Measurements from ENCODE around the gene STRA6.

Gene STRA6

DNA sequence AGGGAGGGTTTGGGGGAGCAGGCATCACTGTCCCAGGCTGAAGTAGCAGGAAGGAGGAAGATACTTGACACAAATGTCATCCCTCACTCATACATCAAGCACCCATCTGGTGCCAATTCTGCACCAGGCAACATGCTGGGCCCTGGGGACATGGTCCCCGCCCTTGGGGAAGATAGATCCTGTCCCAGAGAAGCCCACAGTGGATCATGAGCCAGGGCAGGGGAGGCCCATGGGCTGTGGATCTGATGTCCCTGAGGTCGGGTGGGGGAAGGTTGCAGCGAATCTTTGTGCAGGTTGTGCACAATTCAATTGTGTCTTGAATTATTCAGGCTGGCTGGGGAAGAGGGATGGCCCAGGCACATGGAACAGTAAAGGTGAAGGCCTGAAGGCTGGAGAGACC, 27.1 kb upstream of the STRA6 start:
- no peak overlapping the region for H4K8ac ChIP-seq (ENCODE audit: low read depth, low read length)
- peak overlapping the region; percentile 31 for H2BK12ac ChIP-seq (ENCODE audit: low read length)
- no peak overlapping the region for H2BK5ac ChIP-seq (ENCODE audit: low read length)
- H3K14ac ChIP-seq (ENCODE audit: low read length) = no peak overlapping the region
- no peak overlapping the region for H3K27ac ChIP-seq (replicated peaks; ENCODE audit: low read length)
- no peak overlapping the region for H2BK120ac ChIP-seq (ENCODE audit: low read depth, low read length)
- DNase-seq (ENCODE audit: low spot score) = no peak
- peaks cover 20 to 22% of the 10 kb centered on the region in 2 donors for H3K4me1 ChIP-seq (ENCODE audit: control insufficient read depth in 2 of 2, insufficient read depth in 1 of 2, low read depth in 1 of 2, low read length in 2 of 2)
- H3K36me3 ChIP-seq (replicated peaks in 1 of 2; ENCODE audit: control insufficient read depth in 2 of 2, insufficient read depth in 2 of 2, low read length in 2 of 2) = no peaks in the 10 kb centered on the region
- peak overlapping the region; percentile 23 for H3K23ac ChIP-seq (ENCODE audit: low read depth, low read length, poor library complexity)
- H2AFZ ChIP-seq (ENCODE audit: low read length) = no peak overlapping the region
- no peak overlapping the region for H3K4ac ChIP-seq (ENCODE audit: low read length)
- H3K4me2 ChIP-seq (ENCODE audit: insufficient read depth, low read length, poor library complexity, severe bottlenecking) = no peak overlapping the region
- peak overlapping the region; percentile 47 for H4K91ac ChIP-seq (ENCODE audit: low read depth, low read length, poor library complexity)
- no peak overlapping the region for H3K4me3 ChIP-seq (ENCODE audit: low read length in 2 of 2)
- peak overlapping the region; percentile 65 for H3K18ac ChIP-seq (ENCODE audit: low read length)
- H2BK15ac ChIP-seq (ENCODE audit: low read length) = peak overlapping the region; percentile 42
- peak overlapping the region; percentile 81 for H2AK5ac ChIP-seq (ENCODE audit: low read depth, low read length)
- H3K9me3 ChIP-seq (replicated peaks in 1 of 2; ENCODE audit: control insufficient read depth in 2 of 2, insufficient read depth in 1 of 2, low read depth in 1 of 2, low read length in 2 of 2) = no peaks in the 10 kb centered on the region
- H3K79me1 ChIP-seq (ENCODE audit: low read depth, low read length) = no peaks in the 10 kb centered on the region
- H3K9ac ChIP-seq (ENCODE audit: low read depth, low read length, poor library complexity) = no peak overlapping the region
- no CpG with 5 or more reads among the region's 3 CpGs for WGBS, 2 donors (ENCODE audit: extremely low coverage in 2 of 2, insufficient read length in 2 of 2, insufficient replicate concordance in 1 of 2)
- no peaks in the 10 kb centered on the region for H3K27me3 ChIP-seq (ENCODE audit: control insufficient read depth in 3 of 3, insufficient read depth in 3 of 3, low read depth in 1 of 3, low read length in 3 of 3)

DNA sequence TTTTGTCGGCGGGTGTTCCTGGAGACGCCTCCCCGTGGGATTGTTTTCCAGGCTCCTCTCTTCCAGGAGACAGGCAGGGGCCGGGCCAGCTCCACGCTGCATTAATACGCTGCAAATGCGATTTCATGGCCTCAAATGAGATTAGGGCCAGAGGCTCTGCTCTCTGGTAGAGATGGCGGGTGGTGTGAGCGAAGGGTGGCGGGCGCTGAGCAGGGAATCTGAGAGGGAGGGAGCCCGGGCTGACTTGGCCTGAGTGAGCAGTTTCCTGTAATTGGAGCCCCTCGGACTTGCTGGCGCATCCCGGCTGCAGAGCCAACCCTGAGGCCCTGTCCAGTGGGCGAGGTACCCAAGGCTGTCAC, 26.1 kb upstream of the STRA6 start:
- Histone ChIP-seq H3K4me3 (ENCODE audit: low read length in 2 of 2) (no peak overlapping the region), H2BK15ac (ENCODE audit: low read length) (no peak overlapping the region), H3K79me1 (ENCODE audit: low read depth, low read length) (no peaks in the 10 kb centered on the region), H2AK5ac (ENCODE audit: low read depth, low read length) (no peak overlapping the region), H3K18ac (ENCODE audit: low read length) (no peak overlapping the region), H2BK12ac (ENCODE audit: low read length) (peak overlapping the region; percentile 73), H3K27me3 (ENCODE audit: control insufficient read depth in 3 of 3, insufficient read depth in 3 of 3, low read depth in 1 of 3, low read length in 3 of 3) (no peaks in the 10 kb centered on the region), H2BK5ac (ENCODE audit: low read length) (no peak overlapping the region), H4K8ac (ENCODE audit: low read depth, low read length) (no peak overlapping the region), H4K91ac (ENCODE audit: low read depth, low read length, poor library complexity) (no peak overlapping the region), H3K4ac (ENCODE audit: low read length) (no peak overlapping the region), H2AFZ (ENCODE audit: low read length) (peak overlapping the region; percentile 59), H3K4me1 (ENCODE audit: control insufficient read depth in 2 of 2, insufficient read depth in 1 of 2, low read depth in 1 of 2, low read length in 2 of 2) (peaks cover 25 to 29% of the 10 kb centered on the region in 2 donors), H2BK120ac (ENCODE audit: low read depth, low read length) (no peak overlapping the region), H3K23ac (ENCODE audit: low read depth, low read length, poor library complexity) (no peak overlapping the region), H3K27ac (replicated peaks; ENCODE audit: low read length) (no peak overlapping the region), H3K36me3 (replicated peaks in 1 of 2; ENCODE audit: control insufficient read depth in 2 of 2, insufficient read depth in 2 of 2, low read length in 2 of 2) (no peaks in the 10 kb centered on the region), H3K9me3 (replicated peaks in 1 of 2; ENCODE audit: control insufficient read depth in 2 of 2, insufficient read depth in 1 of 2, low read depth in 1 of 2, low read length in 2 of 2) (no peaks in the 10 kb centered on the region), H3K4me2 (ENCODE audit: insufficient read depth, low read length, poor library complexity, severe bottlenecking) (no peak overlapping the region), H3K14ac (ENCODE audit: low read length) (no peak overlapping the region), H3K9ac (ENCODE audit: low read depth, low read length, poor library complexity) (no peak overlapping the region)
- DNase-seq (ENCODE audit: low spot score) = no peak
- no CpG with 5 or more reads among the region's 17 CpGs for WGBS, 2 donors (ENCODE audit: extremely low coverage in 2 of 2, insufficient read length in 2 of 2, insufficient replicate concordance in 1 of 2)

- Histone ChIP-seq H4K91ac (ENCODE audit: low read depth, low read length, poor library complexity) (no peak overlapping the region), H3K9ac (ENCODE audit: low read depth, low read length, poor library complexity) (no peak overlapping the region), H2BK15ac (ENCODE audit: low read length) (no peak overlapping the region), H2AFZ (ENCODE audit: low read length) (peak overlapping the region; percentile 59), H3K4ac (ENCODE audit: low read length) (no peak overlapping the region), H3K4me1 (ENCODE audit: control insufficient read depth in 2 of 2, insufficient read depth in 1 of 2, low read depth in 1 of 2, low read length in 2 of 2) (peaks cover 27 to 32% of the 10 kb centered on the region in 2 donors), H3K9me3 (replicated peaks in 1 of 2; ENCODE audit: control insufficient read depth in 2 of 2, insufficient read depth in 1 of 2, low read depth in 1 of 2, low read length in 2 of 2) (no peaks in the 10 kb centered on the region), H3K4me3 (ENCODE audit: low read length in 2 of 2) (no peak overlapping the region), H4K8ac (ENCODE audit: low read depth, low read length) (no peak overlapping the region), H2AK5ac (ENCODE audit: low read depth, low read length) (no peak overlapping the region), H3K36me3 (replicated peaks in 1 of 2; ENCODE audit: control insufficient read depth in 2 of 2, insufficient read depth in 2 of 2, low read length in 2 of 2) (no peaks in the 10 kb centered on the region), H2BK120ac (ENCODE audit: low read depth, low read length) (no peak overlapping the region), H2BK5ac (ENCODE audit: low read length) (no peak overlapping the region), H3K4me2 (ENCODE audit: insufficient read depth, low read length, poor library complexity, severe bottlenecking) (no peak overlapping the region), H3K79me1 (ENCODE audit: low read depth, low read length) (no peaks in the 10 kb centered on the region), H3K27me3 (ENCODE audit: control insufficient read depth in 3 of 3, insufficient read depth in 3 of 3, low read depth in 1 of 3, low read length in 3 of 3) (no peaks in the 10 kb centered on the region), H3K23ac (ENCODE audit: low read depth, low read length, poor library complexity) (no peak overlapping the region), H3K27ac (replicated peaks; ENCODE audit: low read length) (no peak overlapping the region), H2BK12ac (ENCODE audit: low read length) (no peak overlapping the region), H3K18ac (ENCODE audit: low read length) (no peak overlapping the region), H3K14ac (ENCODE audit: low read length) (no peak overlapping the region)
- no CpG with 5 or more reads among the region's 11 CpGs for WGBS, 2 donors (ENCODE audit: extremely low coverage in 2 of 2, insufficient read length in 2 of 2, insufficient replicate concordance in 1 of 2)
- no peak for DNase-seq (ENCODE audit: low spot score)
Measured at GRCh38 chr15:74227968-74228722, 25.6 kb upstream of the STRA6 start.

GRCh38 chr15:74226761-74227540, 24.4 kb upstream of the STRA6 start:
- H2BK5ac ChIP-seq (ENCODE audit: low read length) = no peak overlapping the region
- H3K14ac ChIP-seq (ENCODE audit: low read length) = no peak overlapping the region
- H3K9ac ChIP-seq (ENCODE audit: low read depth, low read length, poor library complexity) = no peak overlapping the region
- H3K4me2 ChIP-seq (ENCODE audit: insufficient read depth, low read length, poor library complexity, severe bottlenecking) = no peak overlapping the region
- no peak overlapping the region for H2AFZ ChIP-seq (ENCODE audit: low read length)
- no peaks in the 10 kb centered on the region for H3K9me3 ChIP-seq (replicated peaks in 1 of 2; ENCODE audit: control insufficient read depth in 2 of 2, insufficient read depth in 1 of 2, low read depth in 1 of 2, low read length in 2 of 2)
- no peak overlapping the region for H2AK5ac ChIP-seq (ENCODE audit: low read depth, low read length)
- H3K27me3 ChIP-seq (ENCODE audit: control insufficient read depth in 3 of 3, insufficient read depth in 3 of 3, low read depth in 1 of 3, low read length in 3 of 3) = no peaks in the 10 kb centered on the region
- H4K8ac ChIP-seq (ENCODE audit: low read depth, low read length) = no peak overlapping the region
- H3K4me1 ChIP-seq (ENCODE audit: control insufficient read depth in 2 of 2, insufficient read depth in 1 of 2, low read depth in 1 of 2, low read length in 2 of 2) = peaks cover 38 to 39% of the 10 kb centered on the region in 2 donors
- H3K79me1 ChIP-seq (ENCODE audit: low read depth, low read length) = no peaks in the 10 kb centered on the region
- no peak overlapping the region for H2BK120ac ChIP-seq (ENCODE audit: low read depth, low read length)
- no peak overlapping the region for H3K4me3 ChIP-seq (ENCODE audit: low read length in 2 of 2)
- H2BK15ac ChIP-seq (ENCODE audit: low read length) = no peak overlapping the region
- H3K4ac ChIP-seq (ENCODE audit: low read length) = no peak overlapping the region
- H3K23ac ChIP-seq (ENCODE audit: low read depth, low read length, poor library complexity) = no peak overlapping the region
- WGBS, 2 donors (ENCODE audit: extremely low coverage in 2 of 2, insufficient read length in 2 of 2, insufficient replicate concordance in 1 of 2) = no CpG with 5 or more reads among the region's 10 CpGs
- peak overlapping the region; percentile 20 for H3K18ac ChIP-seq (ENCODE audit: low read length)
- DNase-seq (ENCODE audit: low spot score) = no peak
- H4K91ac ChIP-seq (ENCODE audit: low read depth, low read length, poor library complexity) = no peak overlapping the region
- H3K27ac ChIP-seq (replicated peaks; ENCODE audit: low read length) = no peak overlapping the region
- H2BK12ac ChIP-seq (ENCODE audit: low read length) = no peak overlapping the region
- no peaks in the 10 kb centered on the region for H3K36me3 ChIP-seq (replicated peaks in 1 of 2; ENCODE audit: control insufficient read depth in 2 of 2, insufficient read depth in 2 of 2, low read length in 2 of 2)

Data from neuronal stem cell (in vitro differentiated cells).